HT1080 (cell line): Measurements from ENCODE around the gene DLG2. TPM values are rescaled to one million over a fixed set of nuclear protein-coding genes. Genes with fewer than 3 reads are reported as not detected.
A peak's percentile ranks its signal among the peaks of the same experiment; 100 is the strongest.

Source experiments
- DNase-seq: peaks from one replicate; pipeline ENCODE4 v3.0.0-alpha.2; 2015; ENCODE audit warnings: low read depth
- total RNA-seq: library from RNA; depleted of rRNA; stranded (reverse); fragments of >200 nt; shearing (Covaris generic); gene quantifications from 2 replicates; pipeline ENCODE4 v1.2.3, GENCODE V29; 2014

Gene DLG2
- total RNA-seq, 1 experiment from 2014 or later = 0.34 TPM

- DNase-seq = no peak
Measured at GRCh38 chr11:83957038-83957900, 1669.9 kb downstream of the DLG2 start.

GRCh38 chr11:83956119-83956697 lies 1670.9 kb downstream of the DLG2 start:
- DNase-seq = no peak

DNA sequence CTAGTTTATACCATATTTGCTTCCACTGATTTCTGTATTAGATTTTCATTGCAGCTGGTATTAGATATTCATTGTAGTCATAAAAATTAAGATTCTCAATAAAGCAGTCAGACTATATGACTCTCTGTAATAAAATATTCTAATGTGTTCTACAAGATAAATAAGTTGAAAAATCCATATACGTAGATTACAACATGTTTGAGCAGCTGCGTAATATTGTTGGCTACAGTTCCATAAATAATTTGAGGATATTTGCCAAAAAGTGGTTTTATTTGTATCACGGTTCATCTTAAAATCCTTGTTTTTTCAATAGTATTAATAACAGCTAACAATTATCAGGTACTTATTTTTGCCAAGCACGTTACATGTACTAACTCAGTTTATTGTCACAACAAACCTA lies 1672.4 kb downstream of the DLG2 start:
- DNase-seq = no peak

DNA sequence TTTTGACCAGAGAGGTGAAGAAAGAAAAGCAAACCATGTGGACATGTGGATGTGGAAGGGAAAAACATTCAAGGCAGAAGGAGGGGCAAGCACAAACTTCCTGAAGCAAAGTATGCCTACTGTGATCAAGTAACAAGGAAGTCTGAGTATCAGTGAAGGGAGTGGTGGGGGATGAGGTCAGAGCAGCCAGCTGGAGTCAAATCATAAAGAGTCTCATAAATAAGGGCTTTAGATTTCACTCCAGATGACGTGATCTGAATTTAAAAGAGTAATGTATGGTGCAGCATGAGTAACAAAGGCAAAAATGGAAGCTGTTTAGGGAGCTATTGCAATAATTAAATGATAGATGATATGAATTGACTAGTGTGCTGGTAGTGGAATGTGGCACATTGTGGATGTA lies 1675.6 kb downstream of the DLG2 start:
- peak; percentile 28 for DNase-seq

DNA sequence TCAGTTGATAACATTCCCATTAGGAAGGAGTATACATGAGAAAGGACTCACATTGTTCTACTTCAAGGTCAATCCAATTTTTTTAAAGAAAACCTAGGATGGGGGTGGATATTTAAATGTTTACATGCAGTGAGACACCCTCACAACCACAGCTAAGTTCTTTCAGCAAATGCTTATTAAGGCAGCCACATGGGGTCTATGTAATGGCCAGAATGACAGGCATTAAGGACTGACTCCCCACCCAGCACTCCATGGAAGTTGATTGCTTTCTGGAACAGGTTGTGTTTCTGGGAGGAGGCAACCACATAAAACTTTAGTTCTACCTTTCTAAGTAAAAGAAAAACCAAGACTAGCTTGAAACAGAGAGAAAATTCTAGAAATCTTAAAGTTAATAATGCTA lies 1678.9 kb downstream of the DLG2 start:
- DNase-seq = no peak

GRCh38 chr11:83945976-83946375 lies 1681.2 kb downstream of the DLG2 start:
- DNase-seq = no peak

- DNase-seq = no peak
Measured at GRCh38 chr11:83941050-83941449, 1686.1 kb downstream of the DLG2 start.

- no peak for DNase-seq
Measured at GRCh38 chr11:83938148-83938547, 1689.0 kb downstream of the DLG2 start.

- no peak for DNase-seq
Measured at GRCh38 chr11:83933008-83933407, 1694.1 kb downstream of the DLG2 start.

DNA sequence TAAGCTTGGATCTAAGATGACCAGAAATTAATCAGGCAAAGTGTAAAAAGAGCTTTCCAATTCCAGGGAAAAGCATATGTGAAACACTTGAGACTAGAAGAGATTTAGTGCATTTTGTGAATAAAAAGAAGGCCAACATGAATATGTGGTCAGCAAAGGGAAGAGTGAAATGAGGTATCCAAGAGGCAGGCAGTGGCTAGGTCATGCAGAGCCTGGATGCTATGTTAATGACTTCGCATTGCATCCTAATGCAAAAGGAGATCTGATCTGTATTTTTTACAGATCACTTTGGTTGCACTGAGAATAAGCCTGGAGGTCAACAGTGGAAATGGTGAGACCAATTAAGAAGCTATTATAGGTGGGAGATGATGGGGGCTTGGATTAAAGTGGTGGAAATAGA lies 1699.7 kb downstream of the DLG2 start:
- no peak for DNase-seq

DNA sequence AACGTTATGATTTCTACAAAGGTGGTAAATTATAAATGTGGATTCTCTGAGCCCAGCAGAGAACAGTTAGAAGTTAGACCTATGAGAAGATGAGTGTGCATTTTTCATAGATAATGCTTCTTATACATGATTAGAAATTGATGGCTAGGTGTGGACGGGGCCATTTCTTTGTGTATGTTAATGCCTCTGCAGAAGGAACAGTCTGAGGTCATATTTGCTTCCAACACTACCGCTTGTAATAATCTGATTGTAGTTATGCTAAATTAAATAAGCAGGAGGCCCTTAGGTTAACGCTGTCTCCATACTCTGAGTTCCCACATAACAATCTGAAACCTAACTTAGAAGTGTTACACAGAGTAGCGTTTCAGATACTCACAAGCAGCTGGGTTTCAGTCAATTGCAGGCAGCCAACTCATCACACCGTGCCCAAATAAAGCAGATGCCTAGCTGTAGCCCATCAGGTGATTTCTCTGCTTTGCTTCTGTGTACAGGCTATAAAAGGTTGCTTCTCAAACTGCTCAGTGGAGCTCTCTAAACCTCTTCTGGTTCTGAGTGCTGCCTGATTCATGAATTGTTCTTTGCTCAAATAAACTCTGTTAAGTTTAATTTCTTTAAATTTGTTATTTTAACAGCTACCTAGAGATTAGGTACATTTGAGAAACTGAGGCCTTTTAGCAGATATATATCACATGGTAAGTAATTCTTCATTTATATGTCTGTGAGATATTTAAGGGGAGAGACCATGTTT lies 1702.2 kb downstream of the DLG2 start:
- DNase-seq = no peak

DNA sequence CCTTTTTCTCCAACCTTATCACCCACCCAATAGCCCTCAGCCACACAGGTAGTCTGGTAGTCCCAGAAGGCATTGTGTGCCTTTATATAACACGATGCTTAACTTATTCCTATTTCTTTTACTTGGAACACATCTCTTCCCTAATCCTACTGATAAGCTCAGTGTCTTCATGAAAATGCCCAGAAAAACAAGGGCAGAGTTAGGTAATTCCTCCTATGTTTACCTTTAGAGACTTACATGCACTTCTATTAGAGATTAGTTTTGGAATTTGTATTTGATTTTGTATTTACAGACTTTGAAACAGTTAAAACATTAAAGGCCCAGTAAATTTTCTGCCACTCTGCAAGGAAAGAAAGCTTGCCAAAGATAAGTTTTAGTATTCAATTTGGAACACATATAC lies 1703.2 kb downstream of the DLG2 start:
- DNase-seq = no peak

DNA sequence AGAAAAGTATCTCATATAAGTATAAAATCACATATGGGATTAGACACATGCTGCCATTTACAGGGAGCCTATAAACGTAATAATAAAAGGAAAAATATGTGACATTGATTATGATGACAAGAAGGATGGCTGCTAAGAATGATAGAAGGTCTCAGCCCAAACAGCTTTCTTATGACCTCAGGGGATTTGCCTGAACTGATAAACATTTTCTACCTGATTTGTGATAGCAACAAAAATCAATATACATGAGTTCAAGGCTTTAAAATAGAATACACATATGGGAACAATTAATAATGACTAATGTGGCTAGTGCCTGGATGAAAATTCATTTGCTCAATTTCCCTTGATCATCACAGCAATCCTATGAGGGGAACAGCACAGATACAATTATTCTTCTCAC lies 1704.2 kb downstream of the DLG2 start:
- no peak for DNase-seq

GRCh38 chr11:83922318-83922717 lies 1704.8 kb downstream of the DLG2 start:
- no peak for DNase-seq

GRCh38 chr11:83921447-83922192 lies 1705.5 kb downstream of the DLG2 start:
- no peak for DNase-seq

- DNase-seq = no peak
Measured at GRCh38 chr11:83918476-83918875, 1708.7 kb downstream of the DLG2 start.

GRCh38 chr11:83914995-83915394 lies 1712.1 kb downstream of the DLG2 start:
- DNase-seq = no peak

DNA sequence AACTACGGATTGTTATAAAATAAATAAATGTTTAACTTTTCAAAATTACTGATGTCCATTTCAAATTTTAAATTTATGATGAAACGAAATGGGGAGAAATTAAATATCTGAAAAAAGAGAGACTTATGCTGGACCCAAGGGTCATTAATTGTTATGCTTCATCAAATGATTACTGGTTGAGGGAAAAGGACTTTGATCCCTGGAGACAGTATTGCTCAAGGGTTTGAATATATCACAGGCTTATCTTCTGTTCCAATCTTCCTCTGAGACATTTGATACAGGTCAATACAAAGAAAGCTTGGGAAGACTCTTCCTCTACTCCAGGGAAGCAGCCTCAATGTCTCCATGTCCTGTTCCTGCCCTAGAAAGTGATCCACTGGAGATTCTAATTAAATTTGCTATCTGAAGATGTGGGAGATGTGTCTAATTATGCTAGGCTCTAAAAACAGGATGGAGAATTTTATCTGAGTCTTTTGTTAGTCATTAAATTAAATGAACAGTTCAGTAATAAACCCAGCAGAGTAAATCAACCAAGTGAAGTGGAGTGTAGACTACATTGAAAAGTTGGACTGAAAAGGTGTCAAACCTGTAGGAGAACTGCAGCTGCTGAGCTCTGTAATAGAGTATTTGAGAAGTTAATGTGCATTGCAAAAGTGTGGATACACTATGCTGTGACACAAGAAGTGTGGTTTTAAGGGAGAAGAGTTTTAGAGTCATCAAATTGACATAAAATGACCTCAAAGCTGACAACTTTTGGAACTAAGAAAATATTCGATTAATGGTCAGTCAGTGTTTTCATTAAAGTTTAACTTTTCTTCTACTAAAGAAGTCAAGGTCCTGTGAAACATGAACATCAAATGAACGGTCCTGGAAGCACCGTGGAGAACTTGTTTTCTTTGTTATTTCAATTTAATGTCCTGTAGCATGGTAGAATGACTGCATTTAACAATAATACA lies 1717.3 kb downstream of the DLG2 start:
- no peak for DNase-seq

DNA sequence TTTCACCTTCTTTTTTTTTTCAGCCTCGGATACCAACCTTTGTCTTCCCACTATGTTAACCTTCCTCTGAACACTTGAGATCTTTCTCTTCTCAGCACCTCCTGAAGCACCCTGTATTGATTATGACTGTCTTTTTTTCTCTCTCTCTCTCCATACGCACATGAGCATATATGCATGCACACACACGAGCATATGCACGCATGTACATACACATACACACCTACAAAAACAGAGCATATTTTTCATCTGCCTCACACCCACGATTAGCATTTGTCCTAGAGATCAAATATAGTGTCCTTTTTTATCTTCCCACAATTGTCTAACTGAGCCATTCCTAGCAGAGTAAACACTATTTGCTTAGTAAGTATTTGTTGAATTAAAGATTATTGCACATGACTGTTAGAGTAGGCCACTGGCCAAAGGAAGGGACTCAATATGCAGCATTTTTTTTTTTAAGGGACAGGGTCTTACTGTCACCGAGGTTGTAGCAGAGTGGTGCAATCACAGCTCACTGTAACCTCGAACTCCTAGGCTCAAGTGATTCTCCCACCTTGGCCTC lies 1718.8 kb downstream of the DLG2 start:
- DNase-seq = no peak

GRCh38 chr11:83895516-83895915 lies 1731.6 kb downstream of the DLG2 start:
- no peak for DNase-seq
